EH (cell line): ENCODE results near the gene NPAS2.

Source experiments
- DNase-seq: peaks from one replicate; pipeline ENCODE4 v3.0.0-alpha.2; 2015; ENCODE audit warnings: low read depth

Gene NPAS2

GRCh38 chr2:100884145-100884621 is 64.2 kb downstream of the NPAS2 start:
- DNase-seq: no peak

GRCh38 chr2:100886085-100886484 is 66.1 kb downstream of the NPAS2 start:
- DNase-seq: no peak

GRCh38 chr2:100887039-100887578 is 67.2 kb downstream of the NPAS2 start:
- no peak for DNase-seq

GRCh38 chr2:100887713-100888495 is 68.0 kb downstream of the NPAS2 start:
- no peak for DNase-seq

GRCh38 chr2:100888601-100889000 is 68.7 kb downstream of the NPAS2 start:
- DNase-seq: no peak

GRCh38 chr2:100889286-100889685 is 69.3 kb downstream of the NPAS2 start:
- no peak for DNase-seq

GRCh38 chr2:100891906-100892642 is 72.1 kb downstream of the NPAS2 start:
- peak; percentile 76 for DNase-seq

- peak; percentile 33 for DNase-seq
Observed at GRCh38 chr2:100893392-100894104, 73.6 kb downstream of the NPAS2 start.

- DNase-seq: no peak
Observed at GRCh38 chr2:100894105-100894795, 74.3 kb downstream of the NPAS2 start.

GRCh38 chr2:100894796-100895156 is 74.8 kb downstream of the NPAS2 start:
- DNase-seq: no peak

GRCh38 chr2:100895402-100895801 is 75.5 kb downstream of the NPAS2 start:
- peak; percentile 36 for DNase-seq

- DNase-seq: no peak
Observed at GRCh38 chr2:100895934-100896685, 76.2 kb downstream of the NPAS2 start.

GRCh38 chr2:100898035-100898665 is 78.2 kb downstream of the NPAS2 start:
- DNase-seq: no peak

GRCh38 chr2:100900156-100900795 is 80.3 kb downstream of the NPAS2 start:
- DNase-seq: no peak

- peak; percentile 99 for DNase-seq
Observed at GRCh38 chr2:100902817-100903405, 83.0 kb downstream of the NPAS2 start.

GRCh38 chr2:100903534-100904258 is 83.8 kb downstream of the NPAS2 start:
- peak; percentile 35 for DNase-seq

- DNase-seq: no peak
Observed at GRCh38 chr2:100905132-100905805, 85.3 kb downstream of the NPAS2 start.

- DNase-seq: no peak
Observed at GRCh38 chr2:100906131-100906530, 86.2 kb downstream of the NPAS2 start.
